ENCODE results near the gene NBPF3.

- TF ChIP-seq CTCF (IDR thresholded peaks at IDR 0.05) (no peak), EZH2 (IDR thresholded peaks at IDR 0.05) (no peak)
Measured at GRCh38 chr1:21532992-21533534, 93.1 kb downstream of the NBPF3 start.

Measured in neural progenitor cell (in vitro differentiated cells).